ENCODE measurements around the gene FXYD2. TPM values are rescaled to one million over a fixed set of nuclear protein-coding genes. Genes with fewer than 3 reads are reported as not detected.

FXYD2 gene
- total RNA-seq, 1 experiment from 2014 or later = 9.0 TPM

DNA sequence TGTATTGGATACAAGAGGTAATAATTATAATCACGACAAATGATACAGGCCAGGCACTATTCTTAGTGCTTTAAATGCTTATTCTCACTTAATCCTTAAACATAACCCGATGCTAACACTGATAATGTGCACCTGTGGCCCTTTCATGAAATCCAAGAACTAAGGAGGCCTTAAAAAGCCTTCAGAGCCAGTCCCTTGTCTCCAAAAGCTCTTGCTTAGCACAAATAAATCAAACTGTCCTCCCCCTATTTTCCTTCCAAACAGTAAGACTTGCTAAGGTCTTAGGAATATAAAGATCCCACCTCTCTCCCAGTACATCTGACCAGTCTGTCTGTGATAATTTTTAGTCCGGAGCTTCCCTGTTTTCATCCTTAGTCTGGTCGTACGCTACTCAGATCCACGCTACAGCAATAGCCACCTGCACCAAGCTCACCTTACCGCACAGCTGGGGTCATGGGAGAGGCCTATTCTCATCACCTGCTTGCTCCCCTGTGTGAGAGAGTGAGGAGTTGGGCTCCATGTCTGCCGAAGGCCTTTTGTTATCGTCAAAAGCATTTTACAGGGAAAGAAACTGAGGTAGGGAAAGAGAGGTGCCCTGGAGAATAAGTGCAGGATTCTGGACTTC lies 35.1 kb upstream of the FXYD2 start:
- Mint-ChIP-seq H3K9me3 (ENCODE audit: low read depth, unreplicated experiment) (no peaks in the 10 kb centered on the region), H3K4me3 (ENCODE audit: low read depth, unreplicated experiment) (no peak overlapping the region), H3K36me3 (ENCODE audit: insufficient read depth, unreplicated experiment) (no peaks in the 10 kb centered on the region), H3K4me1 (ENCODE audit: low read depth, unreplicated experiment) (no peaks in the 10 kb centered on the region), H3K27ac (ENCODE audit: unreplicated experiment) (no peak overlapping the region), H3K27me3 (ENCODE audit: unreplicated experiment) (peaks cover 68% of the 10 kb centered on the region)
- no peak for DNase-seq
- intact Hi-C loops (cut with micrococcal nuclease; ENCODE audit: unreplicated experiment) = no loop called here
- CTCF ChIA-PET = no interaction called here
- BruUV-seq (replicated peaks) = no TSS peak
- TF ChIP-seq CTCF (IDR thresholded peaks at IDR 0.05; ENCODE audit: unreplicated experiment) = no peak

- no peaks in the 10 kb centered on the region for H3K36me3 Mint-ChIP-seq (ENCODE audit: insufficient read depth, unreplicated experiment)
- DNase-seq = no peak
- BruUV-seq (replicated peaks) = no TSS peak
- CTCF ChIA-PET = no interaction called here
- intact Hi-C loops (cut with micrococcal nuclease; ENCODE audit: unreplicated experiment) = no loop called here
- no peaks in the 10 kb centered on the region for H3K4me1 Mint-ChIP-seq (ENCODE audit: low read depth, unreplicated experiment)
- no peak overlapping the region for H3K4me3 Mint-ChIP-seq (ENCODE audit: low read depth, unreplicated experiment)
- H3K9me3 Mint-ChIP-seq (ENCODE audit: low read depth, unreplicated experiment) = no peaks in the 10 kb centered on the region
- no peak overlapping the region for H3K27ac Mint-ChIP-seq (ENCODE audit: unreplicated experiment)
- H3K27me3 Mint-ChIP-seq (ENCODE audit: unreplicated experiment) = peaks cover 74% of the 10 kb centered on the region
- no peak for TF ChIP-seq CTCF (IDR thresholded peaks at IDR 0.05; ENCODE audit: unreplicated experiment)
Measured at GRCh38 chr11:117859061-117859460, 34.5 kb upstream of the FXYD2 start.

DNA sequence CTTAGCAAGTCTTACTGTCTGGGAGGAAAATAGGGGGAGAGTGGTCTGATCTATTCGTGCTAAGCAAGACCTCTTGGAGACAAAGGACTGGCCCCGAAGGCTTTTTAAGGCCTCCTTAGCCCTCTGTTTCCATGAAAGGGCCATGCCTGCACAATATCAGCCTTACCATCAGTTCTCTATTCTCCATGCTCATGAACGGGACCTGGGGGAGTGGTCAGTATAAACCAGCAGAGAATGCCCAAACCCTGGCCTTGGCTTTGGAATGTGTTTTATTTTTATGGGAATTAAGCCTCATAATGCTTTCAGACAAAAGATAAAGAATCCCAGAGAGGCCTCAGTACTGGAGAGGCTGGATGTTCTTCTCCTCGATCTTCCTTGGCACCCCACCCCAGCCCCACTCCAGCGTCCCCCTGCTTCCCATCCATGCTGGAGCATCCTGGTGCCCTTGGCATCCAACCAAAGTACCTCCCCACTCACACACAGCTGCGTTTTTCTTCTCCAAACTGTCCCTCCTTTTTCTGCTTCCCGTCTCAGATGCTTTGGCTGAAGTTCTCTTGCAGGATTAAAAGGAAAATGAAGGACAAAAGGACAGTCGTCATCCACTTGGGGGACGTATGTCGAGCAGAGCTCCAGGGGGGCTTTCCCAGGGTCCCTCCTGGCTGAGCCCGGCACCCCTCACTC lies 33.3 kb upstream of the FXYD2 start:
- Mint-ChIP-seq H3K9me3 (ENCODE audit: low read depth, unreplicated experiment) (peaks cover 2% of the 10 kb centered on the region), H3K27ac (ENCODE audit: unreplicated experiment) (no peak overlapping the region), H3K4me3 (ENCODE audit: low read depth, unreplicated experiment) (no peak overlapping the region), H3K4me1 (ENCODE audit: low read depth, unreplicated experiment) (no peaks in the 10 kb centered on the region), H3K27me3 (ENCODE audit: unreplicated experiment) (peaks cover 85% of the 10 kb centered on the region), H3K36me3 (ENCODE audit: insufficient read depth, unreplicated experiment) (no peaks in the 10 kb centered on the region)
- TF ChIP-seq CTCF (IDR thresholded peaks at IDR 0.05; ENCODE audit: unreplicated experiment) = no peak
- no TSS peak for BruUV-seq (replicated peaks)
- intact Hi-C loops (cut with micrococcal nuclease; ENCODE audit: unreplicated experiment) = no loop called here
- no peak for DNase-seq
- CTCF ChIA-PET = no interaction called here

- H3K27ac Mint-ChIP-seq (ENCODE audit: unreplicated experiment) = no peak overlapping the region
- H3K27me3 Mint-ChIP-seq (ENCODE audit: unreplicated experiment) = peaks cover 91% of the 10 kb centered on the region
- CTCF ChIA-PET = no interaction called here
- no peaks in the 10 kb centered on the region for H3K4me1 Mint-ChIP-seq (ENCODE audit: low read depth, unreplicated experiment)
- H3K4me3 Mint-ChIP-seq (ENCODE audit: low read depth, unreplicated experiment) = no peak overlapping the region
- DNase-seq = no peak
- no TSS peak for BruUV-seq (replicated peaks)
- no peaks in the 10 kb centered on the region for H3K36me3 Mint-ChIP-seq (ENCODE audit: insufficient read depth, unreplicated experiment)
- intact Hi-C loops (cut with micrococcal nuclease; ENCODE audit: unreplicated experiment) = no loop called here
- H3K9me3 Mint-ChIP-seq (ENCODE audit: low read depth, unreplicated experiment) = peaks cover 7% of the 10 kb centered on the region
- TF ChIP-seq CTCF (IDR thresholded peaks at IDR 0.05; ENCODE audit: unreplicated experiment) = no peak
Measured at GRCh38 chr11:117855912-117856651, 31.5 kb upstream of the FXYD2 start.

All from Calu3 (cell line).